Measurements from ENCODE around the gene OR2AE1. TPM values are rescaled to one million over a fixed set of nuclear protein-coding genes. Genes with fewer than 3 reads are reported as not detected.

The OR2AE1 gene
- total and polyA plus RNA-seq, 2 of the 13 experiments (the other 11 are each of a cell fraction or from before 2014, with no cell fraction given), result not detected

- BruUV-seq (replicated peaks), result TSS peak; percentile 73
- in situ Hi-C loops (cut with HindIII; ENCODE audit: extremely low pct_ligation_motif_present, low pct_unique_long_range_greater_than_20kb), result loop anchor here (10.0 kb wide), 1 partner anchor 136 kb away; no protein-coding TSS in a partner anchor
- no peaks in the 10 kb centered on the region for H3K9me3 ChIP-seq (ENCODE audit: low read length)
- H4K20me1 ChIP-seq (ENCODE audit: insufficient read depth, low read length), result 0 out of 2 replicates have a peak, but pooled peaks cover under 1% of the 10 kb centered on the region
- H3K27me3 ChIP-seq (ENCODE audit: control insufficient read depth in 1 of 2, insufficient read depth in 2 of 2, low read length in 2 of 2), result no peaks in the 10 kb centered on the region; a peak in 1 of 5 replicates
- H3K4me2 ChIP-seq (ENCODE audit: low read depth, low read length), result peak within 1 kb of the TSS; percentile 95
- DNase-seq (ENCODE audit: low spot score) (peak; percentile 90), ATAC-seq (peak; percentile 99), FAIRE-seq (peak; percentile 42)
- ChIA-PET POLR2A (interaction anchor here (0.7 to 6.2 kb wide), 27 partner anchors 10 to 420 kb away, joined by 3 to 50 read pairs (median 5); partner anchors contain the start of genes AP4M1, AZGP1, FAM200A and GJC3), CTCF (ENCODE audit: low intra/inter-chr PET ratio, low total read pairs) (no interaction called here)
- 1% methylated on average over 13 of the region's 81 CpGs for WGBS (ENCODE audit: low lambda C conversion rate)
- H3K4me3 ChIP-seq (replicated peaks in 1 of 3; ENCODE audit: insufficient read depth in 1 of 3, low read depth in 2 of 3, low read length in 3 of 3), result peak within 1 kb of the TSS; percentile 82 to 90 (median 86)
- intact Hi-C loops (cut with micrococcal nuclease; ENCODE audit: unreplicated experiment), result loop anchor here (10.0 kb wide), 1 partner anchor 284 kb away; no protein-coding TSS in a partner anchor
- H3K79me2 ChIP-seq (ENCODE audit: insufficient read depth, low read length), result peaks cover 33% of the 10 kb centered on the region
- peaks cover 6 to 20% of the 10 kb centered on the region in 2 experiments for H3K36me3 ChIP-seq (replicated peaks in 1 of 2; ENCODE audit: control insufficient read depth in 1 of 2, insufficient read depth in 2 of 2, low read length in 2 of 2)
- peak within 1 kb of the TSS; percentile 94 for H3K9ac ChIP-seq (ENCODE audit: insufficient read depth, low read depth, low read length)
- peaks cover 35% of the 10 kb centered on the region for H3K4me1 ChIP-seq (ENCODE audit: insufficient read depth, low read length)
- H2AFZ ChIP-seq (ENCODE audit: low read length), result peak within 1 kb of the TSS; percentile 90
- peak within 1 kb of the TSS; percentile 90 for H3K27ac ChIP-seq (ENCODE audit: extremely low read length, insufficient read depth, low read length)
- TF ChIP-seq ZBTB37 (CRISPR knock-in tag; IDR thresholded peaks at IDR 0.05), result no peak
- TF ChIP-seq MTERF4 (CRISPR knock-in tag; IDR thresholded peaks at IDR 0.05), result peak; percentile 26
- no peak for TF ChIP-seq MATR3 (CRISPR knock-in tag; IDR thresholded peaks at IDR 0.05)
- TF ChIP-seq IRF9 (CRISPR knock-in tag; IDR thresholded peaks at IDR 0.05; ENCODE audit: borderline replicate concordance), result peak; percentile 85
- TF ChIP-seq NR3C1 (CRISPR knock-in tag; IDR thresholded peaks at IDR 0.05), result 0 out of 2 replicates have a peak, but pooled peaks have one; percentile 39
- peak; percentile 43; the same call in 1 of the 2 replicates for TF ChIP-seq MED1 (CRISPR knock-in tag; IDR thresholded peaks at IDR 0.05)
- TF ChIP-seq HNF4G (IDR thresholded peaks at IDR 0.05; ENCODE audit: borderline replicate concordance, low read depth, low read length), result peak; percentile 32; the same call in 1 of the 2 replicates
- TF ChIP-seq HNF4G (CRISPR knock-in tag; IDR thresholded peaks at IDR 0.05; ENCODE audit: borderline replicate concordance, low read depth), result no peak
- peak; percentile 57; the same call in 1 of the 2 replicates for TF ChIP-seq HMGXB3 (CRISPR knock-in tag; IDR thresholded peaks at IDR 0.05; ENCODE audit: borderline replicate concordance)
- peak; percentile 94; the same call in 1 of the 2 replicates for TF ChIP-seq ZNF788 (CRISPR knock-in tag; IDR thresholded peaks at IDR 0.05; ENCODE audit: borderline replicate concordance)
- TF ChIP-seq ZNF496 (CRISPR knock-in tag; IDR thresholded peaks at IDR 0.05; ENCODE audit: insufficient replicate concordance), result no peak
- TF ChIP-seq NFYB (CRISPR knock-in tag; IDR thresholded peaks at IDR 0.05), result peak; percentile 76
These were observed 42.4 kb upstream of the OR2AE1 start, which contains the start of gene TRIM4 for GRCh38 chr7:99918959-99919813. TRIM4 (minus strand) TSS chr7:99919530; CDS start chr7:99919401, 129 bp downstream.
